Inferior parietal cortex (tissue), 1 donor: ENCODE results near the gene MESD.

Source experiments
- DNase-seq: peaks from one replicate; pipeline ENCODE4 v3.0.0-alpha.2; 2016; ENCODE audit errors: extremely low spot score

MESD gene

GRCh38 chr15:80940331-80940730, 49.3 kb downstream of the MESD start:
- no peak for DNase-seq

- DNase-seq = no peak
Measured at GRCh38 chr15:80939216-80939615, 50.4 kb downstream of the MESD start.

- DNase-seq = no peak
Measured at GRCh38 chr15:80937718-80938117, 51.9 kb downstream of the MESD start.

- DNase-seq = peak; percentile 25
Measured at GRCh38 chr15:80936288-80937078, 53.1 kb downstream of the MESD start.

GRCh38 chr15:80934761-80935221, 54.8 kb downstream of the MESD start:
- no peak for DNase-seq

- no peak for DNase-seq
Measured at GRCh38 chr15:80932989-80933388, 56.6 kb downstream of the MESD start.

GRCh38 chr15:80932513-80932815, 57.2 kb downstream of the MESD start:
- no peak for DNase-seq

GRCh38 chr15:80931721-80932512, 57.7 kb downstream of the MESD start:
- DNase-seq = no peak

GRCh38 chr15:80931191-80931590, 58.4 kb downstream of the MESD start:
- DNase-seq = no peak

GRCh38 chr15:80929689-80930088, 59.9 kb downstream of the MESD start:
- no peak for DNase-seq

- DNase-seq = no peak
Measured at GRCh38 chr15:80929225-80929624, 60.4 kb downstream of the MESD start.

- DNase-seq = no peak
Measured at GRCh38 chr15:80926126-80926525, 63.5 kb downstream of the MESD start.

- no peak for DNase-seq
Measured at GRCh38 chr15:80925597-80926059, 64.0 kb downstream of the MESD start.

- DNase-seq = no peak
Measured at GRCh38 chr15:80924278-80924677, 65.3 kb downstream of the MESD start.

GRCh38 chr15:80923668-80924067, 66.0 kb downstream of the MESD start:
- no peak for DNase-seq

GRCh38 chr15:80921736-80922410, 67.7 kb downstream of the MESD start:
- DNase-seq = no peak

- DNase-seq = no peak
Measured at GRCh38 chr15:80920271-80920699, 69.3 kb downstream of the MESD start.

GRCh38 chr15:80918196-80918783, 71.3 kb downstream of the MESD start:
- DNase-seq = no peak

- no peak for DNase-seq
Measured at GRCh38 chr15:80916056-80916455, 73.6 kb downstream of the MESD start.

GRCh38 chr15:80915472-80915871, 74.1 kb downstream of the MESD start:
- DNase-seq = no peak

- DNase-seq = no peak
Measured at GRCh38 chr15:80913541-80913940, 76.1 kb downstream of the MESD start.

GRCh38 chr15:80912673-80913072, 76.9 kb downstream of the MESD start:
- DNase-seq = peak; percentile 18
